Activated naive CD4-positive, alpha-beta T cell treated with Interleukin-2 at 50 U/mL for 16 hours (primary cell): ENCODE results near the gene PRPS1.
A peak's percentile ranks its signal among the peaks of the same experiment; 100 is the strongest.
"Not testable (repeated sequence)": the region's sequence is repeated elsewhere in the genome, so short reads cannot be mapped to it uniquely, and the experiment has no call there.

ENCODE experiments used
- DNase-seq: peaks from one replicate; pipeline ENCODE4 v3.0.0-alpha.2; 2020

The PRPS1 gene

DNA sequence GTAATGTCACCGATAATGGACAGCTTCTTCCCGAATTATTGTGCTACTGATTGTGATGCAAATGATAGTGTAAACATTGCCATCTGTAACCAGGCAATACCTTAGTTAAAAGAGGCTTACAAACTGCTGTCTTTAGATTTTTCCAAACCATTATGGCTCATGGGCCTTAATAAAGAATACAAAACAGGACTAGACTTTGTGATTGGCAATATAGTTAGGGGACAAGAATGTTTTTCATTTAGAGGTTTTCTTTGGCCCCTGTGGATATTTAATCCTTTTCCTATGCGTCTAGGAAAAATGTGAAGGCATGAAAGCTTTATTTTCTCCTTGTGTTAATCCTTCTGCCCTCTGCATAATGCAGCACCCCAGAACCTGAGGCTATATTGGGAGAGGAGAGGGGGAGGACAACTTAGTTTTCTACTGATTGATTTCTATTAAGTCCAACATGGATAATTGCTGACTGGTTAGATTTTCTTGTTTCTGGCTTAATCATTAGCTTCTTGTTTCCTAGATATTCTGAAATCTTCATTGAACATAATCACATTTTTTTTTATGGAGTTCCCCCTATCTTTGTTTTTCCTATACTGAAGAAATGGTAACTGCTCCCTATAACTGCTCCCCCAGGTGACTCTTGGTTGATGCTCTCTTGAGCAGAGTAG, 1.9 kb downstream of the PRPS1 start:
- DNase-seq, result no peak

DNA sequence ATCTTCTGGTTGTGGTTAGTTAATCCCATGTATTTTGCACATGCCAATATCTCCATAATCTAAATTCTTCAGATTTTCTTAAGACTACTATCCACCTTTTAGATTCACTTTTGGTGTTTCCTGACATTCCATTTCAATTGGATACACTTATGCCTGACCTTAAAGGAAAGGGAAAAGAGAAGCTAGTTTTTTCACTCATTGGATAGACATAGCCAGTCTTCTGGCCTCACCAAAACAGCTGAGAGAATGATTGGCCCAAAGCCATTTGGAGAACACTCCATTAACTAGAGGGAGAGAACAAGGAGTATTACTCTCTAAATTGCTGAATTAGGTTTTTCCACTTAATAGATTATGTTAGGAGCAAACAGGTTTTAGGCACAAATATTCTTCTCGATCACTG, 4.0 kb downstream of the PRPS1 start:
- no peak for DNase-seq

DNA sequence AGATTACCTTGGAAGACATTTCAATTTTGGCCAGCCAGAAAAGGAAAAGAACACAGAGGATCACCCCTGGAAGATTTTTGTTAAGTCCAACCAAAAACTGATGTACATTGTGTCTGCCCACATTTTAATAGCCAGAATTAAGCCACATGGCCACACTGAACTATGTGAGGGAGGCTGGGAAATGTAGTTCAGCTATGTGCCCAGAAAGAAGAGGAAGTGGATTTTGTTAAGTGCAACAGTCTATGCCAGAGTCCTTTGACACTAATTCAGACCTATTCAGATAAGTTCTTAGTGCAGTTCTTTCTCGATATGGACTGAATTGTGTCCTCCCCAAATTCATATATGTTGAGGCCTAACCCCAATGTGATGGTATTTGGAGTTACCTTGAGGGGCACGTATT, 18.4 kb downstream of the PRPS1 start:
- no peak for DNase-seq

DNA sequence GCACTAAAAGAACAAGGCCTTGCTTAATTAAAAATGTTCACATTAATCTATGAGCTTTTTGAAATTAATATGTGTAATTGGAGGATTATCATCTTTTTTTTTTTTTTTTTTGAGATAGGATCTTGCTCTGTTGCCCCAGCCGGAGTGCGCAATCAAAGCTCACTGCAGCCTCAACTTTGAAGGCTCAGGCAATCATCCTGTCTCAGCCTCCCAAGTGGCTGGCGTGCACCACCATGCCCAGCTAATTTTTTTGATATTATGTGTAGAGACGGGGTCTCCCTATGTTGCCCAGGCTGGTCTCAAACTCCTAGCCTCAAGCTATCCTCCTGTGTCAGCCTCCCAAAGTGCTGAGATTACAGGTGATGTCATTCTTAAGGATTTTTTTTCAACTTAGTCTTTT, 20.0 kb downstream of the PRPS1 start:
- no peak for DNase-seq

DNA sequence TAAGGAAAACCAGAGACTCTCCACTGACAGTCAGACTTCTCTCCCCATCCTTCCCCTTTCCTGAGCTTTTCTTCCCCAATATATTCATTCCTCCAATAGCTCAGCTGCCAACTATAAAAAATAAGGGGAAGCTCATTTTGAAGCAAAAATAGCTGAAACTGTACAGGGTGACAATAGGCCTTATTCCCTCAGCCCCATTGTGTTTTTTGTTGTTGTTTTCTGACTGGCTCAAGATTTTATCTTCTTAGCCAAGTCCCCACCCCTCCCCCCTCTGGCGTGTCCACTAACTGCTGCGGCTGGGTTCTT, 26.2 kb downstream of the PRPS1 start:
- DNase-seq, result no peak

DNA sequence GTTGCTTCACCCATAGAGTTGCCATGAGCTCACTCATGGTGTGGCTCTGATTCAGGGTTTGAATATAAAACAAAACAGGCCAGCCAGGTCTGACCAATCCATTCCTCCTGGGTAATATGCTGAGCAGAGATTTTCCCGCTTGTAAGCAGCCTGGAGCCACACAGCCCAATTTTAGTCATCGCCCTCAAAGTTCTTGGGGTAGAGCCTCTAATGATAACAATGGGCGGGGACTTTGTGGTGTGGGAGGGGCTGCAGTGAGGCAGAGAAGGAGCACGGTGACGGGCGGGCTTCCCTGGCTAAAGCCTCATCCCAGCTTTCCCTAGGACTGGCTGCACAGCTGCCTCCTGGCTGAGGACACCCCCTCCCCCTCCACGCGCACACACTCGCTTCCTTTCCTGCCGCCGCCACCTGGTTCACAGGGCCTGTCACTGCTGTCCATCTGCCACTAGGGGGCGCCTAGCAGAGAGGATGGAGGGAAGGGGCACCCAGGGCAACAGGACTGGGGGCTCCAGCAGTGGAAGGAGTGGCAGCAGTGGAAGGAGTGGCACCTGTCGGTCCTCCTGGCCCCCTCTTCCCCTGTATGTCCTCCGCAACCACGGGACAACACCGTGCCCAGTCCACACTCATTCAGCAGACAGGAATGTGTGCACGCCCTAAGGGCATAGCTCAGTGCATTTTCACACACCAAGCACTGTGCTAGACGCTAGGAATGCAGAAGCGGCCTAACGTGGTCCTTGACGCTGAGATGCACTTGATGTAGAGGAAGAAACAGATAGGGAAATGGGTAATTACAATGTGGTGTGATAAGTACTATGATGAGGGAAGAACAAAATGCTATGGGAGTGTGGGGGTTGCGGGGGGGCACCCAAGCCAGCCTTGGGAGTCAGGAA, 26.8 kb downstream of the PRPS1 start:
- peak; percentile 65 for DNase-seq

DNA sequence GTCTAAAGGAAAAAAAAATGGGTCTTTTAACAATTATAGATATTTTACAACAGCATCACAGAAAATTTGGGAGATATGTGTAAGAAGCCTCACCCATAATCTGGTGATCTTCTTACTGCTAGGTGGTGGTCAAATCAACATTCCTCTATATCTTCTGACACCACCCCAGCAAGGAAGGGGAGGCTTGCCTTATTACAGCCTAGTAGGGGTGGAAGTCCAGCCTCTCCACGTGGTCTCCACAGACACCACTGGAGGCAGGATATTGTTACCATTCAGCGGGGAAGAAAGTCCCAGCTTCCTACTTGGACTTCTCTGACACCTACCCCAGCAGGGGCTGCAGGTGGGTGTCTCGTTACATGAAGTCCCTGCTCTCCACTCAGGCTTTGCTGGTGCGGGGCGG, 28.7 kb downstream of the PRPS1 start:
- no peak for DNase-seq

DNA sequence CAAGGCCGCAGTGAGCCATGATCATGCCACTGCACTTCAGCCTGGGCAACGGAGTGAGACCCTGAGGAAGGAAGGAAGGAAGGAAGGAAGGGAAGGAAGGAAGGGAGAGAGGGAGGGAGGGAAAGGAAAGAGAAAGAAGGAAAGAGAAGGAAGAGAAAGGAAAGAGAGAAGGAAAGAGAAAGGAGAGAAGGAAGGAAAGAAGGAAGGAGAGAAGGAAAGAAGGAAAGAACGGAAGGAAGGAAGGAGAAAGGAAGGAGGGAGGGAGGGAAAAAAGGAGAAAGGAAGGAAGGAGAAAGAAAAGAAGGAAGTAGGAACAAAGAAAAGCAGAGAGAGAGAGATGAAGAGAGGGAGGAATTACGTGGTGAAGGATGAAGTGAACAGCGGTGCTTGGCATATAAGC, 30.4 kb downstream of the PRPS1 start:
- DNase-seq, result no peak

DNA sequence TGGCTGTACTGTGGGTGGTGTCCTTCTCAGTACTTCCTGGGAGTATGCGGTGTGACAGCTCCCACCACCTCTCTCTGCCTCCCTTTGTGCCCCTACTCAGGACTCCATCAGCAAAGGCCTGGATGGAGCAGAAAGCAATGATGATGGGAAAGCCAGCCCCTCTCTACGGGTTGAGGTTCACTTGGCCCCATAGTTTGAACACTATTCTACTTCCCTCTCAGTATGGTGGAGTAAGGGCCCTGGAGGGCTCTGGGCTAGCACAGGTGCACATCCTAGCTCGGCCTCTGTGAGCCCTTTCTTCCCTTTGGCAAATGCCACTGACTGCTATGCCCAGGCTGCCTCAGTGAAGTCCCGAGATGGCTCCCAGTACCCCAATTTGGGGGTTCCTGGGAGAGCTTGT, 31.0 kb downstream of the PRPS1 start:
- no peak for DNase-seq

DNA sequence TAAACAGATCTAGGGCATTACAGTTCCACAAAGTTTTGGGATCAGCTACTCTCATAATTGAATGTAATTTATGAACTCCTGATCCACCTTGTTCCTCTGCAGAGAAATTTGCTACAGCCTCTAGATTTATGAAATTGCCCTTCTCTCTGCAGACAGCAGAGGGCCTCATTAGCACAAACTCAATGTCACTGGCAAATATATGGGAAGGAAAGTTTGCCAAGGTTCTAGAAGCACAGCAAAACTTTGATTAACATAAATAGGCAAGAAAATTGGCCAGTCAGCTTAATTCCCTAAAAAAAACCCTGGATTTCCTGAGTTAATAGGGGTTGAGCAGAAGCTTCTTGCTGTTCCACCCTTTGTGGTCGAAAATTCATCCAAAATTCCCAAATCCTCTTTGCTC, 31.5 kb downstream of the PRPS1 start:
- no peak for DNase-seq

DNA sequence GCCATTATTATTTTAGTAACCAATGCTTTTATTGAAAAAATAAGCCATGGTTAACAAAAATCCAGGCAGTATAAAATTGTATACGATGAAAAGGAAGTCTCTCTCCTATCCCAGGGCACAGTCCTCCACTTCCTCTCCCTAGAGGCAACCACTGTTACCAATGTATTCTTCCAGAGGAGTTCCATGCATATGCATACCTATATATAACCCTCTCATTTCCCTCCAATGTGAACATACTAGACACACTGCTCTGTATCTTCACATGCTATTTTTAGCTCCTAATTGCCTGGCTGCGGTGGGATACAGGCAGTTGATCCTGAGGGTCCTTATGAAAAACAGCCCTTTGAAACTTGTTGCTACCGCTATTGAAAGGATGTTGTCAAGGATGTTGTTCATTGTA, 33.8 kb downstream of the PRPS1 start:
- no peak for DNase-seq

DNA sequence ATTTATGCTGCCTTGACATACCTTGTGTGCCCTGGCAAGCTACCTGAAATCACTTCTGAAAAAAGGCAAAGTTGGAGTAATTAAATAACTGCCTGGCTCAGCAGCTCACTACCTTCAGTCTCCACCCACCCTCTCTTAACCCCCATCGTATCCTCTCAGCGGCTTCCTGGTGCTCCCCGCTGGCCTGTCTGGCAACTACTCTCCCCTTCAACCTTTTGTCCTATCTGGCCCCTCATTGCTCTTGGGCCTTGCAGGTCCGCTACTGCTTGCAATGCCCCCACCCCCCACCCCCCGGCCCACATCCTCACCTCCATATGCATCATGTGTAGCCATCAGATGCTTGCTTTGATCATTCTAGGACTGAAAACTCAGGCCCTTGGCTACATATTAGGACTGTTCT, 34.5 kb downstream of the PRPS1 start:
- DNase-seq, result no peak

DNA sequence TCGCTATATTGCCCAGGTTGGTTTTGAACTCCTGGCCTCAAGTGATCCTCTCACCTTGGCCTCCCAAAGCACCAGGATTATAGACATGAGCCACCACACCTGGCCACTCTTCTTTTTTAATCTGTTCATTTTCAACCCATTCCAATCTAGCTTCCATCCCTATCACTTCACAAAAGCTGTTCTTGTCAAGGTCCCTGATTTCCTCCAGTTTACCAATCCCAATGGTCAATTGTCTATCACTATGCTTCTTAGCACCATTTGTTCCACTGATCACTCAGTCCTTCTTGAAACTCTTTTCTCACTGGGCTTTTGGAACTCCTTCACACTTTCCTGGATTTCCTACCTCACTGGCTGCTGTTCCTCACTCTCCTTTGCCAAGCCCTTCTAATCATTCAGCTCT, 38.6 kb downstream of the PRPS1 start:
- no peak for DNase-seq

DNA sequence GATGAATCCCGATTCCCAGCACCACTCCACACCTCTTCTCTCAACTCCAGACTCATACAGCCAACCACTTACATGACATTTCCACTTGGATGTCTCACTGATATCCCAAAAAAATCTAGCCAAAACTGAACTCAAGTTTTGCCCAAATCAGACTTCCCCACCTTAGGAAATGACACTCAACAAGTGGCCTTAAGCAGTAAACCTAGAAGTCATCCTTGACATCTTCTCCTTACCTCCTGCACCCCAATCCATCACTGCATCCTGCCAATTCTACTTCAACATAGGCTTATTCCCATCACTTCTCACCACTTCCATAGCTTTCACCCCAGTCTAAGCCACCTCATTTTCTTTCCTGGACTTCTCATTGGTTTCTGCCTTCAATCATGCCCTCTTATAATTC, 39.1 kb downstream of the PRPS1 start:
- DNase-seq, result no peak

DNA sequence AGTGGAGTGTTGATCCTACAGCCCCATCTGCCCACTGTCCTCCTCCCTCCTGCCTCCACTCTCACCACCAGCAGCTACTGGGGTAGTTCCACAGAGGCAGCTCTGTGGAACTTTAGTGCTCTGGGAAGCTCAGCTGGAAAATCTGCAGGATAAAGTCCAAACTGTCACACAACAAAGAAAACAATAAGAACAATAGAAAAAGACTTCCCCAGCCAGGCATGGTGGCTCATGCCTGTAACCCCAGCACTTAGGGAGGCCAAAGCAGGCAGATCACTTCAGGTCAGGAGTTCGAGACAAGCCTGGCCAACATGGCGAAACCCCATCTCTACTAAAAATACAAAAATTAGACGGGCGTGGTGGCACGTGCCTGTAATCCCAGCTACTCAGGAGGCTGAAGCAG, 40.4 kb downstream of the PRPS1 start:
- DNase-seq, result not testable (repeated sequence)

DNA sequence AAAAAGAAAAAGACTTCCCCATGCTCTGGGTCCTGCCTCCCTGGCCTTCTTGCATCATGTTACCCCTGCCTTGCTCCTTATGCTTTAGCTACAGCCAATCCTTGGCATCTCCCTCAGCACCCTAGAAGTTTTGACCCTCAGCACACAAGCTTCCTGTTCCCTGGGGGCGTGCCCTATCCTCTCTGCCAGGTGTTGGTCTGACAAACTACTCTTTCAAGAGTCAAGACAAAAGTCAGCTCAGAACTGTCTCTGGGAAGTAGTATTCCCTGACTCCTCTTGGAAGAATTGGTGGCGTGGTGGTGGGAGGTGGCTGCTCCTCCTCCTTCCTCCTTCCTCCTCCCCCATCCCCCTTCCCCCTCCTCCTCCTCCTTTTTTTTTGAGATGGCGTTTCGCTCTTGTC, 41.0 kb downstream of the PRPS1 start:
- no peak for DNase-seq

DNA sequence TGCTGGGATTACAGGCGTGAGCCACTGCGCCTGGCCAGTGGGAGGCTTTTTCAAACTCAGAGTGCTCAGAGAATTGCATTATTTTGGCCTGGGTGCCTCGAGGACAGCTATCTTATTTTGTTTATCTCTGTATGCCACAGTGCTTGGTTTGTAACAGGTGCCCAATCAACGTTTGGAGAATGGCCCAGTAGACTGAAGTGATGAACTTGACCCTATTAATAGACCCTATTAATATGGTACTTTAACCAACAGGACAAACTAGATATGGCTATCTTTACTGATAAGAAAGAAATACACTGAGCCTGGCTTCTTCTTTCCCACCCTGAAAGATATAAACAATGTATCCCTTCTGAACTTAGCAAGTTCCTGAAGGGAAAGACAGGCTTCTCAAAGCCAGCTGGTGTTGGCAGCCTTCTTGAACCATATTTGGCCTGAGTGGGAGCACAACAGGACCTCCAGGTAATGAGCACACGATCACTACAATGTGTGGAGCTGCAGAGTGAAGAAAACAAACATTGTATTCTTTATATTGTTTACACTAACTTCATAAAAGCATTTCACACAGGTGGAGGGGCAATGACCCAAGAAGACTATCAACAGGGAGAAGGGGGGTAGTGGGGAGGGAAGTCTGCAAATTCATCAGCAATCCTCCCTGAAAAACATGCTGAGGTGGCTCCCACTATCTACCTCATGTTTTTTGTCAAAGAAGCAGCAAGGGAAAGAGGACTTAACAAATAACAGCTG, 41.7 kb downstream of the PRPS1 start:
- no peak for DNase-seq

DNA sequence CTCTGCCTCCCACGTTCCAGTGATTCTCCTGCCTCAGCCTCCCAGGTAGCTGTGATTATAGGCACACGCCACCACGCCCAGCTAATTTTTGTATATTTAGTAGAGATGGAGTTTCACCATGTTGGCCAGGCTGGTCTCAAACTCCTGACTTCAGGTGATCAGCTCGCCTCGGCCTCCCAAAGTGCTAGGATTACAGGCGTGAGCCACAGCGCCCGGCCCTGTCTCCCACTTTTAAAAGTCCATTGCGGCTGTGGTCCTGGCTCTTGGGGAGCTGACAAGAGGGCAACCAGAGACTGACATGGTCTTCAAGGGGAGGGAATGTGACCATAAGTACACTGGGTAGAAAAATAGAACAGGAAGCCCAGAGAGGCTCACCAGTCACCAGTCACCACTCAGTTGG, 42.9 kb downstream of the PRPS1 start:
- not testable (repeated sequence) for DNase-seq

DNA sequence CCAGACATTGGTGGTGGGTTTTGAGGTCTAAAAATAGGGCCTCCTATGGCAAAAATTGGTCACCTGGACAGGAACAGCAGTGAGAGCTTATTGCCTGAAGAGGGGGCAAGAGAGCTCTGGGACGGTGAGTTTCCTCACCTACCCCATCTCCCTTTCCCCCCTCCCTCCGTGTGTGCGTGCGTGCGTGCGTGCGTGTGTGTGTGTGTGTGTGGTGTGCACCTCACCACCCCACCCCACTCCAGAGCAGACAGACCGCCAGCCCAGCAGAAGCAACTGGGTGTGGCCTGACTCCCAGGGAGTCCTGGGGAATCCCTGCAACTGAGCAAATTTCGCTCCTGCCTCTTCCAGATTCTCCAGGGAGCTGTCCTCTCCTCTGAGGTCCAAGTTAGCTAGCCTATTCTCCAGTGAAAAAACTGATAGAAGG, 44.7 kb downstream of the PRPS1 start:
- peak; percentile 80 for DNase-seq

DNA sequence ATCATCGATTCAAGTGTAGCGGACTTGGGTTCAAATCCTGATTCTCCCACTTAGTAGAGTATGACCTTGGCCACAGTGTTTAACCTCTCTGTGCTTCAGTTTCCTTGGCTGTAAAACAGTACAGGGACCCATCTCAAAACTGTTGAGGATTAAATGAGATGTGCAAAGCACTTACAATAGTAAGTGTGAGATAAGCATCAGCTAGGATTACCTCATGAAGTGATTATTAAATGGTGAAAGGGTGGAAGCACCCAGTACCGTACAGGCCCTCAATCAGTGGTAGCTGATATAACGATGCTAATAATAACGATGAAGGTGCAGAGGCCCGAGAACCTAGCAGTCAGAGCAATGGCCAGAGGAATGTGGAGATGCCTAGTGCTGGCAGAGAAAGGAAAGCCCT, 45.1 kb downstream of the PRPS1 start:
- no peak for DNase-seq

DNA sequence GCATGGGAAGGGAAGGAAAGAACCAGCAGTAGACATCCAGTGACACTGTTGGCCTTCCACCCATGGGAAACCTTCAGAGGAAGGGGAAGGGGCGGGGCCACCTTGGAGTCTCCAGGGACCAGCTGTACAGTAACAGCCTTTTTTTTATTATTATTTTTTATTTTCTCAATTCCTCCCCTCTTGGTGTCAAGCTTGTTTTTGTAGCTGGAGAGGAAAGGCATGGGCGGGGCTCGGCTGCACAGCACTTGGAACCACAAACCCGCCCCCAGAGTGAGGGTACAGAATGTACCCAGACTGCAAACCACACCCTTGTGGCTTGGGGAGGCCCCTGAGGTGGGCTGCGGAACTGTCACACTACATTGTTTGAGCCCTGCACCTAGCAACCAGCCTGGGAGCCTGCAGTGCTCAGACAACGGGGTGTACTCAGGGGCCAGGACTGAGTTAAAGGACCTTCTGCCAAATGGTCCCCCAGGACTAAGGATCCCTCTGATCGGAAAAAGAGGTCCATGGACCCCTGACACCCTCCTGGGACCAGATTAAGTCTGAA, 45.7 kb downstream of the PRPS1 start:
- DNase-seq, result peak; percentile 90

DNA sequence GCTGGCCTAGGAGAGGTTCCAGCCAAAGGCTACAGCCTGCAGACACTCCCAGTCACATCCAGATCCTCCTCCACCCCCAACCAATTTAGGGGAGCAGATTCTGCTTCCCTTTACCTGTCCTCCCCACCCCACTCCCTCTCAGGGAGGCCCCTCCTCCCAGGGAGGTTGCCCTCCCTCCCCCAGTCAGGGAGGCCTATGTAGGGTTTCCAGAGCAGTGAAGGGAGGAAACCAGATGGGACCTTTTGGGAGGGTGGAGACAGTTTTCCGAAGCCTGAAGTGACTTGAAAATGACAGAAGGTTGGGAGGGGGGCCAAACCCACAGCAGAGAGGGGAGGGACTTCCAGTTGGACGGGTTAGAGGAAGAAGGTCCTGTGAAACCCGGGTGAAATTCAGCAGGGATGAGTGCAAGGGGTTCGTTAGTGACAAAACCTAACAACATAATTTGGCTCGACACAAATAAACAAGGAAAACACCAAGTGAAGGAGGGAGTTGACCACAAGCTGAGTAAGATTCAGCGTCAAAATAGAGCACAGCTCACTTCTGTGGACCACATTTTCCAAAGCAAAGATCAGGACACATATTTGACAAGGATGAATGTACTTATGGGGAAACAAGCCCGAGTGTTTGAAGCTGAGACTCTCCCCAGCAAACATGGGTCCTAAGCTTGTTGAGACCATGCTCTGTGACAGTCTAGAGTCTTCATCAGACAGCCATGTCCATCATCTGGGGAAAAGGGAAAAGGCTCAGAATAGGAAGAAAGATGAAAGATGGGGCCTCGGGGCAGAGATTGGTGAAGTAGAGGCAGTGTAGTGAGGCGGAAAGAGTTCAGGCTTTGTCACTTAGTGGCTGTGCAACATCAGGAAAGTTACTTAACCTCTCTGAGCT, 46.4 kb downstream of the PRPS1 start:
- peak; percentile 38 for DNase-seq

DNA sequence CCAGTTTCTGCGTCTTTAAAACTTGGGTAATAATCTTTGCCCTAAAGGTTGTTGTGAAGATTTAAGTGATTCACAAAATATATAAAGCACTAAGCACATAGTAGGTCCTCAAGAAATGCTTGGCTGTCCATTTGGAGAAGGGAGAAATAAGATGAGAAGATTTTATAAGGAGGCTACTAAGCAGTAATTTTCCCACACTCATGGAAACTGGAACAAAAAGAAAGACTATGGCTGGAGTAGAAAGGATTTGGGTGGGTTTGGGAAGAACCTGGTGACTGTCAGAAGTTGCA, 47.0 kb downstream of the PRPS1 start:
- DNase-seq, result no peak
